Mesenchymal stem cell (in vitro differentiated cells and primary cell): ENCODE data around the gene HECTD4.

Experiments
- DNase-seq: peaks from one replicate; pipeline ENCODE4 v3.0.0-alpha.2; 2013
- H2AFZ ChIP-seq: one replicate; pipeline ENCODE4 v1.6.1; 2013; ENCODE audit warnings: low read depth, mild to moderate bottlenecking, control low read depth, inconsistent platforms, low read length, moderate library complexity
- H2AK5ac ChIP-seq: 2 replicates; pipeline ENCODE4 v1.6.1; 2013; ENCODE audit warnings: low read length, moderate library complexity, mild to moderate bottlenecking, inconsistent platforms; ENCODE audit not compliant: severe bottlenecking
- H2BK120ac ChIP-seq: one replicate; pipeline ENCODE4 v1.6.1; 2013; ENCODE audit warnings: low read depth, mild to moderate bottlenecking, inconsistent platforms, low read length, moderate library complexity
- H2BK12ac ChIP-seq, 2 experiments: one replicate each; pipeline ENCODE4 v1.6.1; 2013; ENCODE audit warnings: inconsistent platforms in 2 of 2, low read length in 2 of 2, mild to moderate bottlenecking in 2 of 2, moderate library complexity in 2 of 2, control low read depth in 1 of 2
- H2BK15ac ChIP-seq: one replicate; pipeline ENCODE4 v1.6.1; 2013; ENCODE audit warnings: mild to moderate bottlenecking, low read depth, inconsistent platforms; ENCODE audit not compliant: poor library complexity, severe bottlenecking
- H2BK5ac ChIP-seq: 2 replicates; pipeline ENCODE4 v1.6.1; 2013; ENCODE audit warnings: low read depth, mild to moderate bottlenecking, low read length, control low read depth, inconsistent platforms; ENCODE audit not compliant: poor library complexity, severe bottlenecking
- H3K14ac ChIP-seq, 2 experiments: one replicate each; pipeline ENCODE4 v1.6.1; 2013; ENCODE audit warnings: inconsistent platforms in 2 of 2, low read length in 2 of 2, control low read depth in 1 of 2, mild to moderate bottlenecking in 1 of 2, moderate library complexity in 1 of 2
- H3K18ac ChIP-seq, 2 experiments: one replicate each; pipeline ENCODE4 v1.6.1; 2013; ENCODE audit warnings: inconsistent platforms in 2 of 2, low read length in 2 of 2, control low read depth in 1 of 2, low read depth in 1 of 2, mild to moderate bottlenecking in 1 of 2
- H3K23ac ChIP-seq, 2 experiments: one replicate each; pipeline ENCODE4 v1.6.1; 2013; ENCODE audit warnings: inconsistent platforms in 2 of 2, low read length in 2 of 2, mild to moderate bottlenecking in 2 of 2, moderate library complexity in 2 of 2, control low read depth in 1 of 2
- H3K27ac ChIP-seq: 2 replicates; pipeline ENCODE4 v1.5.1; 2013; ENCODE audit warnings: mild to moderate bottlenecking, moderate library complexity, low read length, control low read depth, inconsistent platforms; ENCODE audit not compliant: poor library complexity, severe bottlenecking
- H3K27me3 ChIP-seq, 2 experiments: 2 replicates each; pipeline versions ENCODE4 v1.6.1 to v1.7.0; 2013; ENCODE audit warnings: low read length in 2 of 2, mild to moderate bottlenecking in 2 of 2, moderate library complexity in 2 of 2, control low read depth in 1 of 2, inconsistent platforms in 1 of 2; ENCODE audit not compliant: control insufficient read depth in 1 of 2, insufficient read depth in 1 of 2
- H3K36me3 ChIP-seq, 2 experiments: 2 replicates each; pipeline versions ENCODE4 v1.6.1 to v1.7.0; 2013; ENCODE audit warnings: low read length in 2 of 2, control low read depth in 1 of 2, inconsistent platforms in 1 of 2, low read depth in 1 of 2, mild to moderate bottlenecking in 1 of 2; ENCODE audit not compliant: insufficient read depth in 2 of 2, control insufficient read depth in 1 of 2
- H3K4ac ChIP-seq, 2 experiments: one replicate each; pipeline ENCODE4 v1.6.1; 2013; ENCODE audit warnings: inconsistent platforms in 2 of 2, low read length in 2 of 2, mild to moderate bottlenecking in 2 of 2, moderate library complexity in 2 of 2, control low read depth in 1 of 2, low read depth in 1 of 2
- H3K4me1 ChIP-seq: 2 replicates; pipeline ENCODE4 v1.6.1; 2013; ENCODE audit warnings: low read depth, low read length, control low read depth; ENCODE audit not compliant: control insufficient read depth, insufficient read depth
- H3K4me2 ChIP-seq: 2 replicates; pipeline ENCODE4 v1.6.1; 2013; ENCODE audit warnings: low read length, mild to moderate bottlenecking, inconsistent platforms; ENCODE audit not compliant: poor library complexity, severe bottlenecking
- H3K4me3 ChIP-seq, 2 experiments: 2 replicates each; pipeline versions ENCODE4 v1.5.1 to v1.7.0; 2013; ENCODE audit warnings: low read length in 2 of 2, mild to moderate bottlenecking in 2 of 2, control low read depth in 1 of 2, low read depth in 1 of 2; ENCODE audit not compliant: insufficient read depth in 1 of 2
- H3K79me1 ChIP-seq: replicated peaks from 2 replicates; pipeline ENCODE4 v1.6.1; 2013; ENCODE audit warnings: mild to moderate bottlenecking, control low read depth, low read length, inconsistent platforms; ENCODE audit not compliant: poor library complexity, severe bottlenecking
- H3K9ac ChIP-seq: 2 replicates; pipeline ENCODE4 v1.7.0; 2013; ENCODE audit warnings: mild to moderate bottlenecking, low read length, moderate library complexity
- H3K9me3 ChIP-seq: 2 replicates; pipeline ENCODE4 v1.7.0; 2013; ENCODE audit warnings: mild to moderate bottlenecking, low read length; ENCODE audit not compliant: control insufficient read depth
- H4K8ac ChIP-seq: one replicate; pipeline ENCODE4 v1.6.1; 2013; ENCODE audit warnings: inconsistent platforms, mild to moderate bottlenecking, low read length, moderate library complexity
- H4K91ac ChIP-seq: one replicate; pipeline ENCODE4 v1.6.1; 2013; ENCODE audit warnings: mild to moderate bottlenecking, low read length, inconsistent platforms
- WGBS: methylation state at CpG from one replicate; pipeline ENCODE4 v1.1.7; 2013; ENCODE audit warnings: mixed read lengths; 5-methylcytosine and 5-hydroxymethylcytosine counted together

Gene HECTD4

GRCh38 chr12:112178796-112179195 is 203.4 kb downstream of the HECTD4 start:
- H2BK5ac ChIP-seq = no peak overlapping the region
- no peak overlapping the region for H3K4me3 ChIP-seq
- no peak overlapping the region for H3K27ac ChIP-seq
- H3K18ac ChIP-seq = no peak overlapping the region
- H3K23ac ChIP-seq = no peak overlapping the region
- no peak overlapping the region for H3K9ac ChIP-seq
- H2AFZ ChIP-seq = no peak overlapping the region
- WGBS = 95% methylated on average over 15 of the region's 15 CpGs
- no peak overlapping the region for H3K14ac ChIP-seq
- H3K36me3 ChIP-seq = peaks cover 54 to 77% of the 10 kb centered on the region in 2 experiments
- no peak overlapping the region for H3K4me2 ChIP-seq
- H2BK12ac ChIP-seq = no peak overlapping the region
- no peak overlapping the region for H4K8ac ChIP-seq
- H2AK5ac ChIP-seq = no peak overlapping the region
- H4K91ac ChIP-seq = no peak overlapping the region
- peaks cover 2% of the 10 kb centered on the region for H3K79me1 ChIP-seq
- no peaks in the 10 kb centered on the region for H3K4me1 ChIP-seq
- H3K9me3 ChIP-seq = no peaks in the 10 kb centered on the region
- H3K27me3 ChIP-seq = no peaks in the 10 kb centered on the region
- no peak overlapping the region for H2BK15ac ChIP-seq
- no peak overlapping the region for H3K4ac ChIP-seq
- no peak for DNase-seq
- H2BK120ac ChIP-seq = no peak overlapping the region

- no peak overlapping the region for H2BK5ac ChIP-seq
- H3K4me3 ChIP-seq = no peak overlapping the region
- no peak overlapping the region for H3K9ac ChIP-seq
- H3K27ac ChIP-seq = no peak overlapping the region
- no peak overlapping the region for H3K14ac ChIP-seq
- H3K23ac ChIP-seq = no peak overlapping the region
- H3K4me1 ChIP-seq = no peaks in the 10 kb centered on the region
- H2BK12ac ChIP-seq = no peak overlapping the region
- no peak overlapping the region for H4K91ac ChIP-seq
- no peak overlapping the region for H2AK5ac ChIP-seq
- no peaks in the 10 kb centered on the region for H3K79me1 ChIP-seq
- peaks cover 59 to 75% of the 10 kb centered on the region in 2 experiments for H3K36me3 ChIP-seq
- no peak overlapping the region for H2BK15ac ChIP-seq
- no peak overlapping the region for H2AFZ ChIP-seq
- no peak overlapping the region for H3K4ac ChIP-seq
- no peaks in the 10 kb centered on the region for H3K27me3 ChIP-seq
- no peak overlapping the region for H3K18ac ChIP-seq
- DNase-seq = no peak
- H3K4me2 ChIP-seq = no peak overlapping the region
- WGBS = 95% methylated on average over 10 of the region's 11 CpGs
- no peaks in the 10 kb centered on the region for H3K9me3 ChIP-seq
- H2BK120ac ChIP-seq = no peak overlapping the region
- no peak overlapping the region for H4K8ac ChIP-seq
Measured at GRCh38 chr12:112176321-112177010, 205.8 kb downstream of the HECTD4 start.

GRCh38 chr12:112175361-112176155 is 206.7 kb downstream of the HECTD4 start:
- Histone ChIP-seq H2BK15ac (no peak overlapping the region), H3K79me1 (no peaks in the 10 kb centered on the region), H2BK5ac (no peak overlapping the region), H2BK120ac (no peak overlapping the region), H2AFZ (no peak overlapping the region), H3K4me1 (no peaks in the 10 kb centered on the region), H2AK5ac (no peak overlapping the region), H3K4me2 (no peak overlapping the region), H3K14ac (no peak overlapping the region), H3K27ac (no peak overlapping the region), H3K4me3 (no peak overlapping the region), H2BK12ac (no peak overlapping the region), H4K91ac (no peak overlapping the region), H3K27me3 (no peaks in the 10 kb centered on the region), H3K36me3 (peaks cover 64 to 76% of the 10 kb centered on the region in 2 experiments), H3K9ac (no peak overlapping the region), H4K8ac (no peak overlapping the region), H3K23ac (no peak overlapping the region), H3K9me3 (no peaks in the 10 kb centered on the region), H3K18ac (no peak overlapping the region), H3K4ac (no peak overlapping the region)
- DNase-seq = peak; percentile 41
- 91% methylated on average over 18 of the region's 20 CpGs for WGBS

GRCh38 chr12:112172556-112173324 is 209.5 kb downstream of the HECTD4 start:
- Histone ChIP-seq H3K9ac (no peak overlapping the region), H2BK120ac (no peak overlapping the region), H3K27me3 (no peaks in the 10 kb centered on the region), H2BK15ac (no peak overlapping the region), H3K4me3 (no peak overlapping the region), H3K79me1 (no peaks in the 10 kb centered on the region), H3K18ac (no peak overlapping the region), H3K4me1 (no peaks in the 10 kb centered on the region), H4K8ac (peak overlapping the region; percentile 12), H3K4ac (no peak overlapping the region), H2BK5ac (no peak overlapping the region), H2BK12ac (no peak overlapping the region), H4K91ac (no peak overlapping the region), H3K9me3 (no peaks in the 10 kb centered on the region), H3K14ac (no peak overlapping the region), H2AFZ (no peak overlapping the region), H3K36me3 (peaks cover 50 to 73% of the 10 kb centered on the region in 2 experiments), H3K27ac (no peak overlapping the region), H2AK5ac (no peak overlapping the region), H3K23ac (no peak overlapping the region), H3K4me2 (no peak overlapping the region)
- 97% methylated on average over 21 of the region's 21 CpGs for WGBS
- DNase-seq = no peak
